SKM-1 treated with dmso at 0.1 percent for 144 hours (cell line): ENCODE results near the gene NFIB.

Experiments used
- DNase-seq: peaks from one replicate; lab custom pipeline; 2025; ENCODE audit not compliant: unreplicated experiment; lab: John Stamatoyannopoulos, UW

NFIB gene

GRCh38 chr9:14158916-14159315 lies 155.0 kb downstream of the NFIB start:
- no peak for DNase-seq

GRCh38 chr9:14158136-14158813 lies 155.7 kb downstream of the NFIB start:
- no peak for DNase-seq

GRCh38 chr9:14157191-14157590 lies 156.8 kb downstream of the NFIB start:
- DNase-seq = no peak

GRCh38 chr9:14156046-14156445 lies 157.9 kb downstream of the NFIB start:
- DNase-seq = no peak

GRCh38 chr9:14155237-14155636 lies 158.7 kb downstream of the NFIB start:
- no peak for DNase-seq

- no peak for DNase-seq
Measured at GRCh38 chr9:14153310-14153720, 160.6 kb downstream of the NFIB start.

GRCh38 chr9:14151451-14151850 lies 162.5 kb downstream of the NFIB start:
- no peak for DNase-seq

GRCh38 chr9:14148501-14149103 lies 165.3 kb downstream of the NFIB start:
- no peak for DNase-seq

- no peak for DNase-seq
Measured at GRCh38 chr9:14147738-14148137, 166.2 kb downstream of the NFIB start.

GRCh38 chr9:14146201-14146874 lies 167.6 kb downstream of the NFIB start:
- DNase-seq = no peak

GRCh38 chr9:14144215-14144614 lies 169.7 kb downstream of the NFIB start:
- DNase-seq = no peak

- no peak for DNase-seq
Measured at GRCh38 chr9:14141699-14142098, 172.2 kb downstream of the NFIB start.

GRCh38 chr9:14140096-14140697 lies 173.7 kb downstream of the NFIB start:
- no peak for DNase-seq

GRCh38 chr9:14139287-14139686 lies 174.7 kb downstream of the NFIB start:
- no peak for DNase-seq

- DNase-seq = no peak
Measured at GRCh38 chr9:14136646-14137370, 177.1 kb downstream of the NFIB start.

- DNase-seq = no peak
Measured at GRCh38 chr9:14136047-14136635, 177.8 kb downstream of the NFIB start.

GRCh38 chr9:14135421-14135820 lies 178.5 kb downstream of the NFIB start:
- DNase-seq = no peak

GRCh38 chr9:14133394-14133793 lies 180.5 kb downstream of the NFIB start:
- DNase-seq = no peak

- DNase-seq = no peak
Measured at GRCh38 chr9:14132775-14133174, 181.2 kb downstream of the NFIB start.

- DNase-seq = no peak
Measured at GRCh38 chr9:14131356-14132088, 182.4 kb downstream of the NFIB start.
